GM21825 (cell line): ENCODE results near the gene ORC5.
"Not testable (repeated sequence)": the region's sequence is repeated elsewhere in the genome, so short reads cannot be mapped to it uniquely, and the experiment has no call there.

Experiments
- ATAC-seq: cut with Tn5 transposase; IDR thresholded peaks from one replicate; pipeline ENCODE4 v1.9.1; 2021; ENCODE audit warnings: mild to moderate bottlenecking, moderate library complexity; ENCODE audit not compliant: unreplicated experiment

The ORC5 gene

GRCh38 chr7:104196161-104196560, 11.7 kb downstream of the ORC5 start:
- ATAC-seq: no peak

GRCh38 chr7:104192434-104192833, 15.4 kb downstream of the ORC5 start:
- no peak for ATAC-seq

- ATAC-seq: no peak
Measured at GRCh38 chr7:104185346-104185745, 22.5 kb downstream of the ORC5 start.

- ATAC-seq: no peak
Measured at GRCh38 chr7:104179178-104179577, 28.6 kb downstream of the ORC5 start.

GRCh38 chr7:104177565-104178083, 30.2 kb downstream of the ORC5 start:
- ATAC-seq: not testable (repeated sequence)

GRCh38 chr7:104176332-104176731, 31.5 kb downstream of the ORC5 start:
- no peak for ATAC-seq

GRCh38 chr7:104175361-104175984, 32.3 kb downstream of the ORC5 start:
- no peak for ATAC-seq

GRCh38 chr7:104174798-104175197, 33.0 kb downstream of the ORC5 start:
- no peak for ATAC-seq

- ATAC-seq: no peak
Measured at GRCh38 chr7:104162081-104162480, 45.7 kb downstream of the ORC5 start.

GRCh38 chr7:104161244-104161643, 46.6 kb downstream of the ORC5 start:
- ATAC-seq: no peak

- no peak for ATAC-seq
Measured at GRCh38 chr7:104160375-104160774, 47.4 kb downstream of the ORC5 start.

GRCh38 chr7:104156842-104157277, 51.0 kb downstream of the ORC5 start:
- ATAC-seq: no peak

GRCh38 chr7:104153287-104153686, 54.5 kb downstream of the ORC5 start:
- ATAC-seq: no peak

- ATAC-seq: no peak
Measured at GRCh38 chr7:104152468-104152867, 55.3 kb downstream of the ORC5 start.

GRCh38 chr7:104150470-104150869, 57.3 kb downstream of the ORC5 start:
- no peak for ATAC-seq

GRCh38 chr7:104149822-104150221, 58.0 kb downstream of the ORC5 start:
- ATAC-seq: no peak

- no peak for ATAC-seq
Measured at GRCh38 chr7:104142147-104142546, 65.7 kb downstream of the ORC5 start.

- no peak for ATAC-seq
Measured at GRCh38 chr7:104137971-104138370, 69.8 kb downstream of the ORC5 start.

- ATAC-seq: no peak
Measured at GRCh38 chr7:104137511-104137910, 70.3 kb downstream of the ORC5 start.

- ATAC-seq: no peak
Measured at GRCh38 chr7:104136981-104137380, 70.8 kb downstream of the ORC5 start.

GRCh38 chr7:104136561-104136960, 71.3 kb downstream of the ORC5 start:
- ATAC-seq: no peak

GRCh38 chr7:104135760-104136558, 71.9 kb downstream of the ORC5 start:
- ATAC-seq: no peak
